Panc1 (cell line): Measurements from ENCODE around the gene ANKRD17. TPM values are rescaled to one million over a fixed set of nuclear protein-coding genes. Genes with fewer than 3 reads are reported as not detected.

ENCODE experiments used
- ATAC-seq: fragments of 200-7000 bp; cut with Tn5 transposase; 2 replicates; pipeline ENCODE4 v1.9.1; 2020; ENCODE audit warnings: mild to moderate bottlenecking, moderate library complexity
- BruUV-seq: library from RNA; stranded (reverse); fragments of 400-500 nt; replicated peaks from 2 replicates; lab custom pipeline; 2021; lab: Mats Ljungman, UMichigan
- CTCF ChIA-PET: fragments of 300-600 bp; sonication (Branson Sonifier 250); formaldehyde crosslinking; loops from one replicate; lab custom pipeline; 2022; ENCODE audit warnings: antibody characterized with exemption; lab: Charles Lee
- POLR2A ChIA-PET: fragments of 300-600 bp; sonication (Branson Sonifier 250); formaldehyde crosslinking; loops from one replicate; lab custom pipeline; 2022; ENCODE audit warnings: antibody characterized with exemption; lab: Charles Lee
- DNase-seq: peaks from one replicate; pipeline ENCODE4 v3.0.0-alpha.2; 2010; ENCODE audit warnings: low read depth, low spot score
- H3K27ac ChIP-seq: 2 replicates; pipeline ENCODE4 v1.5.1; 2011; ENCODE audit warnings: mild to moderate bottlenecking, low read length, inconsistent platforms
- H3K27me3 ChIP-seq: fragments of 200-500 bp; sonication (Bioruptor generic); 2 replicates; pipeline ENCODE4 v1.6.0; 2014; ENCODE audit warnings: low read length, inconsistent platforms; ENCODE audit not compliant: control insufficient read depth, insufficient read depth
- H3K36me3 ChIP-seq: fragments of 200-500 bp; sonication (Bioruptor generic); 2 replicates; pipeline ENCODE4 v1.5.1; 2014; ENCODE audit warnings: inconsistent platforms, mild to moderate bottlenecking, low read length, moderate library complexity; ENCODE audit not compliant: control insufficient read depth, insufficient read depth
- H3K4me1 ChIP-seq: 2 replicates; pipeline ENCODE4 v1.5.1; 2011; ENCODE audit warnings: inconsistent platforms, mild to moderate bottlenecking, low read length, moderate library complexity; ENCODE audit not compliant: control insufficient read depth, insufficient read depth
- H3K4me3 ChIP-seq, 2 experiments: 2 replicates each; pipeline ENCODE4 v1.5.1; 2011 to 2012; ENCODE audit warnings: low read depth in 2 of 2, low read length in 2 of 2, mild to moderate bottlenecking in 2 of 2, inconsistent platforms in 1 of 2, moderate library complexity in 1 of 2
- H3K9me3 ChIP-seq: fragments of 200-500 bp; sonication (Bioruptor generic); 2 replicates; pipeline ENCODE4 v1.5.1; 2014; ENCODE audit warnings: low read depth, mild to moderate bottlenecking, inconsistent platforms, low read length, moderate library complexity; ENCODE audit not compliant: control insufficient read depth, insufficient read depth
- CTCF ChIP-seq: fragments of 450-650 bp; IDR thresholded peaks from 2 replicates; pipeline ENCODE4 v1.5.1; 2017; ENCODE audit warnings: mild to moderate bottlenecking
- POLR2AphosphoS5 ChIP-seq: IDR thresholded peaks from 2 replicates; pipeline ENCODE4 v1.6.1; 2012; ENCODE audit warnings: mild to moderate bottlenecking, low read depth, low read length, moderate library complexity
- REST ChIP-seq, 2 experiments: IDR thresholded peaks; 2 replicates each; pipeline ENCODE4 v1.6.1; 2011 to 2012; ENCODE audit warnings: low read depth in 2 of 2, control low read depth in 1 of 2, low read length in 1 of 2, mild to moderate bottlenecking in 1 of 2, moderate library complexity in 1 of 2; ENCODE audit not compliant: insufficient read depth in 1 of 2
- SIN3A ChIP-seq: IDR thresholded peaks from 2 replicates; pipeline ENCODE4 v1.6.1; 2012; ENCODE audit warnings: low read depth, mild to moderate bottlenecking, low read length, moderate library complexity, borderline replicate concordance; ENCODE audit not compliant: insufficient read depth
- TCF7L2 ChIP-seq: IDR thresholded peaks from 2 replicates; pipeline ENCODE4 v1.6.1; 2011; ENCODE audit warnings: mild to moderate bottlenecking, low read depth, low read length, inconsistent platforms
- in situ Hi-C: cut with HindIII; loops from 2 replicates; pipeline ENCODE4 v1.10.0; 2016; ENCODE audit warnings: low sequenced_read_pairs, low pct_unique_long_range_greater_than_20kb
- intact Hi-C: fragments of 100-400 bp; cut with micrococcal nuclease; formaldehyde crosslinking; loops from one replicate; pipeline ENCODE4 v1.10.0; 2022; ENCODE audit not compliant: unreplicated experiment
- total RNA-seq: library from RNA; stranded (reverse); gene quantifications from one replicate; pipeline ENCODE4 v1.2.1, GENCODE V29; 2021; ENCODE audit not compliant: unreplicated experiment

The ANKRD17 gene
- total RNA-seq, 1 experiment from 2014 or later: 38.5 TPM

- ATAC-seq (no peak), DNase-seq (no peak)
- POLR2A ChIA-PET: no interaction called here
- Histone ChIP-seq H3K4me3 (no peak overlapping the region), H3K4me1 (no peaks in the 10 kb centered on the region; the same call in 1 of the 2 replicates), H3K27me3 (no peaks in the 10 kb centered on the region), H3K36me3 (no peaks in the 10 kb centered on the region), H3K9me3 (no peaks in the 10 kb centered on the region), H3K27ac (no peak overlapping the region)
- intact Hi-C loops (no loop called here), in situ Hi-C loops (no loop called here)
- no TSS peak for BruUV-seq
- TF ChIP-seq TCF7L2 (no peak), POLR2AphosphoS5 (no peak), SIN3A (no peak), CTCF (no peak), REST (IDR thresholded peaks at IDR 0.05; ENCODE audit: insufficient read depth in 1 of 2, low read depth in 2 of 2, low read length in 1 of 2) (no peak)
- CTCF ChIA-PET: no interaction called here
Observed at GRCh38 chr4:73193659-73194058, 64.9 kb downstream of the ANKRD17 start.

GRCh38 chr4:73193155-73193554 lies 65.4 kb downstream of the ANKRD17 start:
- no peak for DNase-seq
- in situ Hi-C loops: no loop called here
- ATAC-seq: no peak
- Histone ChIP-seq H3K27me3 (no peaks in the 10 kb centered on the region), H3K4me1 (no peaks in the 10 kb centered on the region; the same call in 1 of the 2 replicates), H3K9me3 (no peaks in the 10 kb centered on the region), H3K27ac (no peak overlapping the region), H3K36me3 (no peaks in the 10 kb centered on the region), H3K4me3 (no peak overlapping the region)
- intact Hi-C loops: no loop called here
- ChIA-PET CTCF (no interaction called here), POLR2A (no interaction called here)
- no TSS peak for BruUV-seq
- TF ChIP-seq CTCF: no peak
- no peak for TF ChIP-seq SIN3A
- TF ChIP-seq POLR2AphosphoS5: no peak
- no peak for TF ChIP-seq TCF7L2
- no peak for TF ChIP-seq REST (IDR thresholded peaks at IDR 0.05; ENCODE audit: insufficient read depth in 1 of 2, low read depth in 2 of 2, low read length in 1 of 2)
